HG03108 (cell line): Measurements from ENCODE around the gene STIL.
"Not testable (repeated sequence)": the region's sequence is repeated elsewhere in the genome, so short reads cannot be mapped to it uniquely, and the experiment has no call there.

Source experiments
- ATAC-seq: cut with Tn5 transposase; IDR thresholded peaks from one replicate; pipeline ENCODE4 v1.9.1; 2021; ENCODE audit warnings: moderate library complexity; ENCODE audit not compliant: unreplicated experiment

Gene STIL

GRCh38 chr1:47313915-47314664, at the start of gene STIL:
Gene STIL (minus strand): TSS chr1:47314147. CDS start chr1:47310319, 3,828 bp downstream.
- ATAC-seq, result peak; percentile 97

- no peak for ATAC-seq
Observed at GRCh38 chr1:47362828-47363227, 48.9 kb upstream of the STIL start.

DNA sequence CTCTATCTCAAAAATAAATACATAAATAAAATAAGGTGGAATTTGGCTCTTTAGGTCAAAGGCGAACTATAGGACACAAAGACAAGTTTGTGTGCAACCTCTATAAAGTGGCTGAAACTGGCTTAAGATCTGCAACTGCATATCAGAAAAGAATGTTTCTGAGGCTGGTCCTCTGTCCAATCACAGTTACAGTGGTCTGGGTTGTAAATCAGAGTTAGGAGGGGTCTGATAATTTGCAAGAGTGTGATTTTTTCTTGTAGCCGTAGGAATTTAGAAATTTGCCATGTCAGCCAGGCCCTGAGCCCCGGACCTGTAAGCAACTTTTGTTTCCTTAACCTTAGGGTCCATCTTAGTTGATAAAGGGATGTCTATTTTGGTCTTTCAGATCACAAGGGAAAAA, 47.4 kb upstream of the STIL start:
- no peak for ATAC-seq

GRCh38 chr1:47351305-47351704, 37.4 kb upstream of the STIL start:
- no peak for ATAC-seq

- ATAC-seq, result no peak
Observed at GRCh38 chr1:47348246-47348645, 34.3 kb upstream of the STIL start.

DNA sequence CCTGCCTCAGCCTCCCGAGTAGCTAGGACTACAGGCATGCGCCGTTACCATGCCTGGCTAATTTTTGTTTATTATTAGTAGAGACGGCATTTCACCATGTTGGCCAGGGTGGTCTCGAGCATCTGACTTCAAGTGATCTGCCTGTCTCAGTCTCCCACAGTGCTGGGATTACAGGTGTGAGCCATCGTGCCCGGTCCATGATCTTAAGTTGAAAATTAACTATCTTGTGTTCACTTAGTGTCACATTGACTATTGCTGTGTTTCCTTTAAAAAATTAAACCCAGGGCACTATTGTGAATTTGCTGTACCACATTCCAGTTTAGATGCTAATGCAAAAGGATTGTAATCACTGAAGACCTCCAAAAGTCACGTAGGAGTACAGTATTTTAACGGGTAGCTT, 33.8 kb upstream of the STIL start:
- no peak for ATAC-seq

DNA sequence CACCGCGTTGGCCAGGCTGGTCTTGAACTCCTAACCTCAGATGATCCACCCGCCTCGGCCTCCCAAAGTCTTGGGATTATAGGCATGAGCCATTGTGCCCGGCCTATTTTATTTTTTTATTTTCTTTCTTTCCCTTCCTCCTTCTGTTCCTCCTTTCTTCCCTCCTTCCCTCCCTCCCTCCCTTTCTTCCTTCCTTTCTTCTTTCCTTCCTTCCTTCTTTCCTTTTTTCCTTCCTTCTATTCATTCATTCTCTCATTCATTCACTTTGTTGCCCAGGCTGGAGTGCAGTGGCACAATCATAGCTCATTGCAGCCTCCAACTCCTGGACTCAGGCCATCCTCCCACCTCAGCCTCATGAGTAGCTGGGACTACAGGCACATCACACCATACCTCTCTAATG, 33.0 kb upstream of the STIL start:
- not testable (repeated sequence) for ATAC-seq

DNA sequence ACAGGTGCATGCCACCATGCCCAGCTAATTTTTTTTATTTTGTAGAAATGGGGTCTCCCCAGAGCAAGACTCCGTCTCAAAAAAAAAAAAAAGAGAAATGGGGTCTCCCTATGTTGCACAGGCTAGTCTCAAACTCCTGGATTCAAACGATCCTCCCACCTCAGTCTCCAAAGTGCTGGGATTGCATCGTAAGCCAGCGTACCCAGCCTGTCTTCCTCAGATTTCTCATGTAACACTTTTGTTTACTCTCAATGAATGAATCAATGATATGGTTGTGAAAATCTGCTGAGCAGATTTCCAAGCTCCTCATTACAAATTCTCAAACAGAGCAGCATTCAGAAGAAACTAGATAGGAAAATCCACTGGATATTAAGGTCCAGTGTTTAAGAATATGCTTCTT, 26.3 kb upstream of the STIL start:
- ATAC-seq, result no peak

DNA sequence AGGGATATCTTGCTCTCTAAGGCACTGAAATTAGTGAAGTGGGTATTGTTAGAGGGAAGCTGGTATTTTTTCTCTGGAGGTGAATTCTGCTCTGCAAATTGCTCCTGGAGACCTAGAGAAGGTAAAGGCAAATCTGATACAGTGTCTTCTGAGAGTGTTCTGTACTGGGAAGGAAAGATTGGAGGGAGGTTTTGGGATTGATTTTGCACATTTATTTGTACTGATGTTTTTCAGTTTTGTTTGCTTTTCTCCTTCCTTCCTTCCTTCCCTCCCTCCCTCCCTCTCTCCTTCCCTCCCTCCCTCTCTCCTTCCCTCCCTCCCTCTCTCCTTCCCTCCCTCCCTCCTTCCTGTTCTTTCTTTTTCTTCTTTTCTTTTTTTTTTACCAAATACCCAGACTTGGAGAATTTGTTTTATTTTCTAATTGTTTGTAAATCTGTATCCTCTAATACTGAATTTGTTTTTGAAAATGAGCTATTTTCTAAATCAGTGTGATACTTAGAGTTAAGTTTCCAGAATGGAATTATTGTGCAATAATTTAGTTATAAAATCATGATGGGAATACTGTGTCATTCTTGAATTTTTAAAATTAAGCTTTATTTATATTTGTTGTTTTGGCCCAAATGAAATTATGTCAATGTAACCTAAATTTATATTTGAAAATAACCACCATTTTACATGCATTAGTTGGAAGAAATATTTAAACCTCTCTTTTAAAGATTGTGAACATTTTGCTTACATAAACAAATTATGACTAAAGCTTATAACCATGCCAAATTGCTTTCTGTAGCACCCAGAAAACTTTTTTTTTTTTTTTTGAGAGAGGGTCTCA, 24.5 kb upstream of the STIL start:
- ATAC-seq, result no peak

DNA sequence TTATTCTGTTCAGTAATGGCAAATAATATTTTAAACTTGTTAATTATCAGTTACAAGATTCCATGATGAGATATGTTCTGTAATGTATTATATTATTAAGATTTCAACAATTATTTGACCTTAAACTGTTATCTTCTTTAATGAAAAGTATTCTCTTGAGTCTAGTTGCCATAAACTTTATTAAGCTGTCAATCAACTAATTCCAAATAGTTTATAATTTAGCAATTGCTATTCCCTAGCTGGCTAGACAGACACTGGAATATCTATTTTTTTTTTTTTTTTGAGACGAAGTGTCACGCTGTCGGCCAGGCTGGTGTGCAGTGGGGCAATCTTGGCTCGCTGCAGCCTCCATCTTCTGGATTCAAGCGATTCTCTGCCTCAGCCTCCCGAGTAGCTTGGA, 23.4 kb upstream of the STIL start:
- ATAC-seq, result no peak

- no peak for ATAC-seq
Observed at GRCh38 chr1:47334765-47335435, 21.0 kb upstream of the STIL start.

GRCh38 chr1:47333922-47334764, 20.2 kb upstream of the STIL start:
- peak; percentile 89 for ATAC-seq

- peak; percentile 70 for ATAC-seq
Observed at GRCh38 chr1:47333578-47333921, 19.6 kb upstream of the STIL start, which contains the start of gene CMPK1. Gene CMPK1 (plus strand): TSS chr1:47333790. CDS start chr1:47333946, 156 bp downstream.

DNA sequence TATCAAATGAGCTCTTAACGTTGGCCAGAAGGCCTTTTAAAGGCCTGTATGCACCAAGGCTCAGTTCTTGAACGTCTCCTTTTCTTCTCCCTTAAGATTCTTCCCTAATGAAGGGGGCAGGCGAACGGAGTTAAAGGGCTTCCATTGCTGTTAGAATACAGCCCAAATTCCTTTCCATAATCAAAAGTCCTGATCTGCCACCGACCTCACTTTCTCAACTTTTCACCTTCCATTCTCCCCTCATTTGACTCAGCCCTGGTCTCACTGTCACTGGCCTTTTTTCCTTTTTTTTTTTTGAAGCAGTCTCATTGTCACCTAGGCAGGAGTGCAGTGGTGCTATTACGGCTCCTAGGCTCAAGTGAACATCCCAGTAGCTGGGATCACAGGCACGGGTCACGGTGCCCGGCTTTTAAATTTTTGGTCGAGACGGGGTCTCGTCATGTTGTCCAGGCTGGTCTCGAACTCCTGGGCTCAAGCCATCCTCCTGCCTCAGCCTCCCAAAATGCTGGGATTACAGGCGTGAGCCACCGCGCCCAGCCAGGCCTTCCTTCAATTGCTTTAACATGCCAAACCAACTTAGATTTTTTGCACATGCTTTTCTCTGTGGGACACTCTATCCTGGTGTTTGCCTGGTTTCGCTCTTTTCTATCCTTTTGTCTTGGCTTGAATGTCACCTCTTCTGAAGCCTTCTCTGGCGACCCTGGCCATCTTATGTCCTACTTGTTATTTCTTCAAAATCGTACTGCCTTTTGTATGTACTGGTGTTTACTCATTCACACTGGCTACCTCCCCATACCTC, 19.0 kb upstream of the STIL start:
- no peak for ATAC-seq

DNA sequence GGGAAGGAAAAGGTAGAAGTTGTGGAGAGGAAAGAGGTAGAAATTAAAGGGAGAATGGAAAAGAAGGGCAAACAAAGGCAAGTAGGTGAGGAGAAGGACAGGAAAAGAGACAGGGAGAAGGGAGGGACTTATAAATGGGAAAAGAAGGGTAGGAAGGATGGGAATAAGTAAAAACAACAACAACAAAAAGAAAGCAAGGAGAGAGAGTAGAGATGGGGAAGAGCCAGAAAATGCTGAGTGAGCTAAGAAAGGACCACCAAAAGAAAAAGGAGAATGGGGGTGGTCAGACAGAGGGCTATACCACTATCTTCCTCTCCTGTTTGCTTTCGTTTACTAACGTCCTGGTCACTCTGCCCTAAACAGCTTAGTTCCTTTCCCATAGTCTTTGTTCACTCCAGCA, 17.9 kb upstream of the STIL start:
- no peak for ATAC-seq

- no peak for ATAC-seq
Observed at GRCh38 chr1:47330212-47330611, 16.3 kb upstream of the STIL start.

GRCh38 chr1:47328992-47329391, 15.0 kb upstream of the STIL start:
- no peak for ATAC-seq

- ATAC-seq, result no peak
Observed at GRCh38 chr1:47326271-47326670, 12.3 kb upstream of the STIL start.

GRCh38 chr1:47325528-47325927, 11.6 kb upstream of the STIL start:
- no peak for ATAC-seq

GRCh38 chr1:47324682-47325081, 10.7 kb upstream of the STIL start:
- no peak for ATAC-seq
